ENCODE results near the gene GARIN3.

DNA sequence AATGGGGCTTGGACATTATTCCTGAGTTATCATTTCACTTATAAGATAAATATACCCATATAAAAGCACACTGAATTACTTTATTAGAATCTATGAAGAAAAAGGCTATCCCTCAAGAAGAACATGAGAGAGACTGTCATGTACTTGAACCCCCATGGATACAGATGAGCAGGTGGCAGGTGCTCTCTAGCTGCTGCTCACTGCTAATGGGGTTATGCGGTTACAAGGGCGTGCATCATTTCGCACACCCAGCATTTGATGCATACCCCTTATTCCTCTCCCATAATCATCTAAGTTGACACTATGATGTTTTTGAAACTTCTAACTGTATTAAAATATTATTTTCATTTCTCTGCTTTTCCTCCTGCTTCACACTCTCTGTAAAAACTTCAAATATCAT, 31.0 kb upstream of the GARIN3 start:
- TF ChIP-seq, protein P1, sequence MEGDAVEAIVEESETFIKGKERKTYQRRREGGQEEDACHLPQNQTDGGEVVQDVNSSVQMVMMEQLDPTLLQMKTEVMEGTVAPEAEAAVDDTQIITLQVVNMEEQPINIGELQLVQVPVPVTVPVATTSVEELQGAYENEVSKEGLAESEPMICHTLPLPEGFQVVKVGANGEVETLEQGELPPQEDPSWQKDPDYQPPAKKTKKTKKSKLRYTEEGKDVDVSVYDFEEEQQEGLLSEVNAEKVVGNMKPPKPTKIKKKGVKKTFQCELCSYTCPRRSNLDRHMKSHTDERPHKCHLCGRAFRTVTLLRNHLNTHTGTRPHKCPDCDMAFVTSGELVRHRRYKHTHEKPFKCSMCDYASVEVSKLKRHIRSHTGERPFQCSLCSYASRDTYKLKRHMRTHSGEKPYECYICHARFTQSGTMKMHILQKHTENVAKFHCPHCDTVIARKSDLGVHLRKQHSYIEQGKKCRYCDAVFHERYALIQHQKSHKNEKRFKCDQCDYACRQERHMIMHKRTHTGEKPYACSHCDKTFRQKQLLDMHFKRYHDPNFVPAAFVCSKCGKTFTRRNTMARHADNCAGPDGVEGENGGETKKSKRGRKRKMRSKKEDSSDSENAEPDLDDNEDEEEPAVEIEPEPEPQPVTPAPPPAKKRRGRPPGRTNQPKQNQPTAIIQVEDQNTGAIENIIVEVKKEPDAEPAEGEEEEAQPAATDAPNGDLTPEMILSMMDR (IDR thresholded peaks at IDR 0.05; ENCODE audit: borderline replicate concordance, extremely low read depth, low read length, poor library complexity, severe bottlenecking): no peak
- no peak for TF ChIP-seq EZH2 (IDR thresholded peaks at IDR 0.05; ENCODE audit: borderline replicate concordance, low read depth, low read length, severe bottlenecking)
